MCF 10A (cell line): Measurements from ENCODE around the gene STOML1. TPM values are rescaled to one million over a fixed set of nuclear protein-coding genes. Genes with fewer than 3 reads are reported as not detected.

Source experiments
- BruUV-seq: library from RNA; stranded (reverse); fragments of 400-500 nt; replicated peaks from 2 replicates; lab custom pipeline; 2021; lab: Mats Ljungman, UMichigan
- CTCF ChIA-PET: fragments of 300-600 bp; sonication (Branson Sonifier 250); formaldehyde crosslinking; extraction: SDS; loops from one replicate; lab custom pipeline; 2021; ENCODE audit warnings: antibody characterized with exemption, inconsistent platforms; lab: Yijun Ruan, JAX
- POLR2A ChIA-PET: fragments of 300-600, 350-650 bp; sonication (Branson Sonifier 250); formaldehyde crosslinking; extraction: SDS; loops from one replicate; lab custom pipeline; 2020; ENCODE audit warnings: antibody characterized with exemption, inconsistent platforms; lab: Yijun Ruan, JAX
- DNase-seq: peaks from one replicate; pipeline ENCODE4 v3.0.0-alpha.2; 2018; ENCODE audit not compliant: unreplicated experiment
- H3K27ac Mint-ChIP-seq: one replicate; pipeline ENCODE4 v1.8.0; 2022; ENCODE audit warnings: mild to moderate bottlenecking, low read depth, mixed read lengths; ENCODE audit not compliant: unreplicated experiment
- H3K27me3 Mint-ChIP-seq: one replicate; pipeline ENCODE4 v1.8.0; 2022; ENCODE audit warnings: mixed read lengths; ENCODE audit not compliant: insufficient read depth, unreplicated experiment
- H3K36me3 Mint-ChIP-seq: one replicate; pipeline ENCODE4 v1.8.0; 2022; ENCODE audit warnings: mild to moderate bottlenecking, moderate library complexity, mixed read lengths; ENCODE audit not compliant: insufficient read depth, unreplicated experiment
- H3K4me1 Mint-ChIP-seq: one replicate; pipeline ENCODE4 v1.8.0; 2022; ENCODE audit warnings: mixed read lengths; ENCODE audit not compliant: insufficient read depth, unreplicated experiment
- H3K4me3 Mint-ChIP-seq: one replicate; pipeline ENCODE4 v1.8.0; 2022; ENCODE audit warnings: mild to moderate bottlenecking, moderate library complexity, mixed read lengths; ENCODE audit not compliant: unreplicated experiment
- H3K9me3 Mint-ChIP-seq: one replicate; pipeline ENCODE4 v1.8.0; 2022; ENCODE audit warnings: mixed read lengths; ENCODE audit not compliant: unreplicated experiment
- CTCF ChIP-seq: fragments of 200-600 bp; IDR thresholded peaks from one replicate; pipeline ENCODE4 v1.8.0; 2022; ENCODE audit warnings: antibody characterized with exemption, mild to moderate bottlenecking; ENCODE audit not compliant: unreplicated experiment
- intact Hi-C: fragments of 100-400 bp; cut with micrococcal nuclease; formaldehyde crosslinking; loops from 2 replicates; pipeline ENCODE4 v1.14.1; 2022
- total RNA-seq: library from RNA; stranded (reverse); gene quantifications from 2 replicates; pipeline ENCODE4 v1.2.3, GENCODE V29; 2022

STOML1 gene
- total RNA-seq, 1 experiment from 2014 or later, result 17.6 TPM

DNA sequence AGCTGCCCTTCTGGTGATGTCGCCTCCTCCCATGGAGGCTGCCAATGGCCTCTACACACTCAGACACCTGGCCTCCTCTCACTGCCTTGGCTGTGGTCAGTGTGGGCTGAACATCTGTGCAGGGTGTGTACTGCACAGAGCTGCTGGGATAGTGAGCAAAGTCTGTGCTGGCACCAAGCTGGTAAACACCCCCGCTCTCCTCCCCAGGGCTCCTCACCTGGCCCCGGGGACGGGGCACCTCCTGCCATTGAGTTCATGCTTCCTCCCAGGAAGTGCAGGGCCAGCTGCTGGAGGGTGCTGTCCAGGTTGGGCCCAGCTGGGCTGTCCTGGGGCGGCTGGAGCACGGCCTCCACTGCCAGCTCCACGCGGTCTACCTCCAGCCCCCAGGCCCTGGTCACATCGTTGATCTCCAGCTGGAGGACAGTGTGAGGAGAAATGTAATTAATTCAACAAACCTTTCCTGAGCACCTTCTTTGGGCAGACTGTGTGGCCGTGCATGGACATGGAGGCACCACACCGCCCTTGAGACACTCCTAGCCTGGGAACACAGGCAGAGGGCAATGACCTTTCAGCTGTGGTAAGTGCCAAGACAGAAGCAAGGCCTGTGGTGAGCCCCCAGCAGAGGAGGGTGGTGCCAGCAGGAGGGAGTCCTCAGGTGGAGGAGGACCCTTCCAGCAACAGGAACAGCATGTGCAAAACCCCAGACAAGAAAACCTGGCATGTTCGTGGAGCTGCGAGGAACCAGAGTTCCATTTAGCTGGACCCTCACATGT, 6.8 kb downstream of the STOML1 start:
- ChIA-PET POLR2A (interaction anchor here (0.6 to 7.9 kb wide), 10 partner anchors 9 to 1757 kb away, joined by 3 to 141 read pairs (median 4); partner anchors contain the start of genes PML, SIN3A and STOML1), CTCF (interaction anchor here (0.6 to 3.4 kb wide), 8 partner anchors 10 to 1655 kb away, joined by 3 to 16 read pairs (median 3); partner anchors contain the start of gene PML)
- H3K4me3 Mint-ChIP-seq, result peak overlapping the region; percentile 59
- intact Hi-C loops, result no loop called here
- peaks cover 82% of the 10 kb centered on the region for H3K4me1 Mint-ChIP-seq
- BruUV-seq, result no TSS peak
- TF ChIP-seq CTCF, result no peak
- peaks cover 9% of the 10 kb centered on the region for H3K36me3 Mint-ChIP-seq
- peak; percentile 69 for DNase-seq
- no peaks in the 10 kb centered on the region for H3K9me3 Mint-ChIP-seq
- H3K27me3 Mint-ChIP-seq, result no peaks in the 10 kb centered on the region
- peak overlapping the region; percentile 94 for H3K27ac Mint-ChIP-seq

- H3K4me3 Mint-ChIP-seq, result peak overlapping the region; percentile 59
- POLR2A ChIA-PET, result interaction anchor here (0.6 to 7.9 kb wide), 6 partner anchors 9 to 1482 kb away, joined by 3 to 141 read pairs (median 4); partner anchors contain the start of genes PML and STOML1
Observed at GRCh38 chr15:73984208-73984979, 7.7 kb downstream of the STOML1 start.

DNA sequence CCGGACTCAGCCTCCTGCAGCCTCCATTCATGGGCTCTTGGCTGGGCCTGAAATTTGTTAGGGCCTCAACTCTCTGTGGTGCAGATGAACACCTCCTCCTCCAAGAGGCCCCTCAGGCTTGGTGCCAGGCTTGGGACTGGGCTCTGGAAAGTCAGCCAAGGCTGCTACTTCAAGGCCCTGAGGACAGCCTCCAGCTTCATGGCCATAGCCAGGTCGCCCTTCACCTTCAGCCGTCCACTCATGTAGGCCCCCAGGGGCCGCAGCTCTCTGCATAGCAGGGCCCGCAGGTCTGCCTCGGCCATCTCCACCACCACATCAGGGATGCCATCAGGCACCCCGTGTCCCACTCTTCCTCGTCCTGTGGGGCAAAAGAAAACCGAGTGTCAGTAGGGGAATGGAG, 8.3 kb downstream of the STOML1 start:
- BruUV-seq, result no TSS peak
- Mint-ChIP-seq H3K27ac (peak overlapping the region; percentile 94), H3K9me3 (no peaks in the 10 kb centered on the region), H3K36me3 (peaks cover 9% of the 10 kb centered on the region), H3K4me1 (peaks cover 71% of the 10 kb centered on the region), H3K27me3 (no peaks in the 10 kb centered on the region), H3K4me3 (peak overlapping the region; percentile 59)
- TF ChIP-seq CTCF, result no peak
- POLR2A ChIA-PET, result interaction anchor here (0.7 to 7.9 kb wide), 7 partner anchors 10 to 562 kb away, joined by 3 to 141 read pairs (median 3); partner anchors contain the start of genes PML and STOML1
- CTCF ChIA-PET, result interaction anchor here (1.6 to 2.9 kb wide), 3 partner anchors 8 to 11 kb away, joined by 7 to 10 read pairs (median 8); partner anchors contain the start of genes PML and STOML1
- intact Hi-C loops, result no loop called here
- no peak for DNase-seq

More at GRCh38 chr15:73984208-73984979, 7.7 kb downstream of the STOML1 start:
- no peak for TF ChIP-seq CTCF
- peaks cover 77% of the 10 kb centered on the region for H3K4me1 Mint-ChIP-seq
- H3K27ac Mint-ChIP-seq, result peak overlapping the region; percentile 94
- intact Hi-C loops, result no loop called here
- CTCF ChIA-PET, result interaction anchor here (0.8 to 3.4 kb wide), 4 partner anchors 8 to 64 kb away, joined by 3 to 16 read pairs (median 8); partner anchors contain the start of genes PML and STOML1
- no peak for DNase-seq
- H3K36me3 Mint-ChIP-seq, result peaks cover 9% of the 10 kb centered on the region
- no TSS peak for BruUV-seq
- H3K27me3 Mint-ChIP-seq, result no peaks in the 10 kb centered on the region
- no peaks in the 10 kb centered on the region for H3K9me3 Mint-ChIP-seq
